WTC11 (cell line): ENCODE data around the gene BOLA3. TPM values are rescaled to one million over a fixed set of nuclear protein-coding genes. Genes with fewer than 3 reads are reported as not detected.

Experiments used
- ATAC-seq: fragments of 200-7000 bp; cut with Tn5 transposase; 2 replicates; pipeline ENCODE4 v1.10.0; 2021; ENCODE audit warnings: mild to moderate bottlenecking, moderate library complexity
- CTCF ChIA-PET: fragments of 300-600 bp; sonication (Branson Sonifier 250); formaldehyde crosslinking; loops from one replicate; lab custom pipeline; 2021; ENCODE audit warnings: antibody characterized with exemption; lab: Charles Lee
- POLR2A ChIA-PET: fragments of 350-600 bp; sonication (Branson Sonifier 250); formaldehyde crosslinking; loops from one replicate; lab custom pipeline; 2021; ENCODE audit warnings: antibody characterized with exemption; lab: Charles Lee
- DNase-seq: peaks from one replicate; pipeline ENCODE4 v3.0.0; 2021; ENCODE audit warnings: low spot score
- H3K27ac Mint-ChIP-seq: 2 replicates; pipeline ENCODE4 v1.8.0; 2021; ENCODE audit warnings: mixed read lengths
- H3K27me3 Mint-ChIP-seq: 2 replicates; pipeline ENCODE4 v1.8.0; 2021; ENCODE audit warnings: low read depth, mild to moderate bottlenecking, moderate library complexity, mixed read lengths
- H3K36me3 Mint-ChIP-seq: 2 replicates; pipeline ENCODE4 v1.8.0; 2021; ENCODE audit warnings: mixed read lengths
- H3K4me1 Mint-ChIP-seq: 2 replicates; pipeline ENCODE4 v1.8.0; 2022; ENCODE audit warnings: mixed read lengths
- H3K4me3 Mint-ChIP-seq: 2 replicates; pipeline ENCODE4 v1.8.0; 2021; ENCODE audit warnings: mild to moderate bottlenecking, moderate library complexity, mixed read lengths
- H3K9me3 Mint-ChIP-seq: 2 replicates; pipeline ENCODE4 v1.8.0; 2021; ENCODE audit warnings: mixed read lengths
- AR ChIP-seq: fragments of 250-450 bp; sonication (Bioruptor Pico); IDR thresholded peaks from 2 replicates; pipeline ENCODE4 v1.9.0; 2021; ENCODE audit warnings: mild to moderate bottlenecking
- ATF1 ChIP-seq: sonication (generic); formaldehyde crosslinking; IDR thresholded peaks from 2 replicates; pipeline ENCODE4 v1.8.1; 2023; ENCODE audit warnings: mild to moderate bottlenecking, moderate library complexity, missing genetic modification reagents
- ATF6 ChIP-seq: sonication (generic); formaldehyde crosslinking; IDR thresholded peaks from 2 replicates; pipeline ENCODE4 v1.8.1; 2023; ENCODE audit warnings: mild to moderate bottlenecking, missing genetic modification reagents
- CBFB ChIP-seq: sonication (generic); formaldehyde crosslinking; IDR thresholded peaks from 2 replicates; pipeline ENCODE4 v1.8.1; 2022; ENCODE audit warnings: mild to moderate bottlenecking, low read depth, missing genetic modification reagents
- CREB1 ChIP-seq: sonication (generic); formaldehyde crosslinking; IDR thresholded peaks from 2 replicates; pipeline ENCODE4 v1.8.0; 2023; ENCODE audit warnings: mild to moderate bottlenecking, missing genetic modification reagents
- ELF4 ChIP-seq: sonication (generic); formaldehyde crosslinking; IDR thresholded peaks from 2 replicates; pipeline ENCODE4 v1.8.1; 2022; ENCODE audit warnings: low read depth, mild to moderate bottlenecking, moderate library complexity, missing genetic modification reagents
- EMX1 ChIP-seq: fragments of 250-450 bp; sonication (Bioruptor Pico); IDR thresholded peaks from 2 replicates; pipeline ENCODE4 v1.8.0; 2021; ENCODE audit warnings: mild to moderate bottlenecking
- HMGA2 ChIP-seq: fragments of 250-450 bp; sonication (Bioruptor Pico); IDR thresholded peaks from 2 replicates; pipeline ENCODE4 v1.4.0; 2021; ENCODE audit warnings: mild to moderate bottlenecking, moderate library complexity
- IRF2 ChIP-seq: sonication (generic); formaldehyde crosslinking; IDR thresholded peaks from 2 replicates; pipeline ENCODE4 v1.8.0; 2022; ENCODE audit warnings: low read depth, missing genetic modification reagents, borderline replicate concordance
- NFE2L1 ChIP-seq: sonication (generic); formaldehyde crosslinking; IDR thresholded peaks from 2 replicates; pipeline ENCODE4 v1.8.1; 2023; ENCODE audit warnings: missing genetic modification reagents
- NFYB ChIP-seq: sonication (generic); formaldehyde crosslinking; conservative IDR thresholded peaks from 2 replicates; pipeline ENCODE4 v1.8.0; 2022; ENCODE audit warnings: low read depth, missing genetic modification reagents
- NR1H2 ChIP-seq: sonication (generic); formaldehyde crosslinking; IDR thresholded peaks from 2 replicates; pipeline ENCODE4 v1.9.0; 2021; ENCODE audit warnings: mild to moderate bottlenecking, moderate library complexity, missing genetic modification reagents
- STAT6 ChIP-seq: sonication (generic); formaldehyde crosslinking; conservative IDR thresholded peaks from 2 replicates; pipeline ENCODE4 v1.8.1; 2023; ENCODE audit warnings: mild to moderate bottlenecking, low read depth, missing genetic modification reagents, moderate library complexity
- TEAD4 ChIP-seq: sonication (generic); formaldehyde crosslinking; IDR thresholded peaks from 2 replicates; pipeline ENCODE4 v1.8.0; 2022; ENCODE audit warnings: mild to moderate bottlenecking, missing genetic modification reagents
- USF1 ChIP-seq: sonication (generic); formaldehyde crosslinking; IDR thresholded peaks from 2 replicates; pipeline ENCODE4 v1.8.0; 2022; ENCODE audit warnings: mild to moderate bottlenecking, missing genetic modification reagents
- ZNF317 ChIP-seq: sonication (generic); formaldehyde crosslinking; IDR thresholded peaks from 2 replicates; pipeline ENCODE4 v1.8.1; 2023; ENCODE audit warnings: low read depth, mild to moderate bottlenecking, moderate library complexity, missing genetic modification reagents, borderline replicate concordance
- ZNF396 ChIP-seq: fragments of 250-450 bp; sonication (Bioruptor Pico); IDR thresholded peaks from 2 replicates; pipeline ENCODE4 v1.8.0; 2021; ENCODE audit warnings: mild to moderate bottlenecking, moderate library complexity, borderline replicate concordance
- ZNF425 ChIP-seq: fragments of 250-450 bp; sonication (Bioruptor Pico); conservative IDR thresholded peaks from 2 replicates; pipeline ENCODE4 v1.9.0; 2021; ENCODE audit warnings: mild to moderate bottlenecking
- ZNF532 ChIP-seq: fragments of 250-450 bp; sonication (Bioruptor Pico); IDR thresholded peaks from 2 replicates; pipeline ENCODE4 v1.9.0; 2021; ENCODE audit warnings: mild to moderate bottlenecking, borderline replicate concordance
- total RNA-seq: library from RNA; stranded (reverse); gene quantifications from 3 replicates; pipeline ENCODE4 v1.2.3, GENCODE V29; 2021

The BOLA3 gene
- total RNA-seq, 1 experiment from 2014 or later: 58.2 TPM

- TF ChIP-seq AR (CRISPR knock-in tag): no peak
- TF ChIP-seq ATF1 (CRISPR knock-in tag): no peak
- TF ChIP-seq NR1H2 (CRISPR knock-in tag): no peak
- TF ChIP-seq EMX1 (CRISPR knock-in tag): no peak
- no peak for TF ChIP-seq ZNF317 (CRISPR knock-in tag)
- TF ChIP-seq USF1 (CRISPR knock-in tag): no peak
- no peak for TF ChIP-seq NFE2L1
- no peak for TF ChIP-seq STAT6 (CRISPR knock-in tag)
Observed at GRCh38 chr2:74100254-74101216, 47.2 kb downstream of the BOLA3 start (continued).

- CTCF ChIA-PET: interaction anchor here (0.6 kb wide), 1 partner anchor 13 kb away, joined by 3 read pairs; no protein-coding TSS in a partner anchor
- H3K27ac Mint-ChIP-seq: no peak overlapping the region
- no peak for DNase-seq
- H3K4me1 Mint-ChIP-seq: no peaks in the 10 kb centered on the region
- no peak for ATAC-seq
- no peaks in the 10 kb centered on the region for H3K27me3 Mint-ChIP-seq
- H3K9me3 Mint-ChIP-seq: no peaks in the 10 kb centered on the region
- H3K36me3 Mint-ChIP-seq: peaks cover 20% of the 10 kb centered on the region
- POLR2A ChIA-PET: no interaction called here
- H3K4me3 Mint-ChIP-seq: no peak overlapping the region
- TF ChIP-seq EMX1 (CRISPR knock-in tag) (no peak), ZNF425 (CRISPR knock-in tag) (no peak), HMGA2 (no peak), ZNF532 (CRISPR knock-in tag) (no peak), ATF6 (CRISPR knock-in tag) (no peak), ZNF396 (CRISPR knock-in tag) (no peak), CREB1 (CRISPR knock-in tag) (no peak), IRF2 (CRISPR knock-in tag) (no peak), ELF4 (CRISPR knock-in tag) (no peak), CBFB (no peak), NFYB (CRISPR knock-in tag) (no peak), TEAD4 (CRISPR knock-in tag) (no peak)
Observed at GRCh38 chr2:74099835-74100234, 47.9 kb downstream of the BOLA3 start.
